Skeletal muscle tissue (tissue), 4 donors: ENCODE measurements around the gene TRIO. TPM values are rescaled to one million over a fixed set of nuclear protein-coding genes. Genes with fewer than 3 reads are reported as not detected.
A peak's percentile ranks its signal among the peaks of the same experiment; 100 is the strongest.

Source experiments
- H3K27ac ChIP-seq: one replicate; pipeline ENCODE4 v1.7.0; 2013; ENCODE audit warnings: mild to moderate bottlenecking, low read depth, low read length, inconsistent platforms
- H3K27me3 ChIP-seq, 3 donors: one replicate each; pipeline ENCODE4 v1.7.0; 2013; ENCODE audit warnings: low read length in 3 of 3; ENCODE audit not compliant: control insufficient read depth in 3 of 3, insufficient read depth in 3 of 3
- H3K36me3 ChIP-seq, 3 donors: one replicate each; pipeline ENCODE4 v1.7.0; 2013; ENCODE audit warnings: low read length in 3 of 3; ENCODE audit not compliant: control insufficient read depth in 3 of 3, insufficient read depth in 3 of 3
- H3K4me1 ChIP-seq, 3 donors: one replicate each; pipeline ENCODE4 v1.7.0; 2013; ENCODE audit warnings: low read length in 3 of 3, mild to moderate bottlenecking in 3 of 3; ENCODE audit not compliant: control insufficient read depth in 3 of 3, insufficient read depth in 3 of 3
- H3K4me3 ChIP-seq, 3 donors: one replicate each; pipeline ENCODE4 v1.7.0; 2013; ENCODE audit warnings: low read length in 3 of 3
- H3K9ac ChIP-seq, 3 donors: one replicate each; pipeline ENCODE4 v1.7.0; 2013; ENCODE audit warnings: low read length in 3 of 3, mild to moderate bottlenecking in 3 of 3, moderate library complexity in 2 of 3, low read depth in 1 of 3
- H3K9me3 ChIP-seq, 3 donors: one replicate each; pipeline ENCODE4 v1.7.0; 2013; ENCODE audit warnings: low read length in 3 of 3; ENCODE audit not compliant: control insufficient read depth in 3 of 3
- total RNA-seq: library from RNA; depleted of rRNA; stranded (reverse); fragments of >200 nt; gene quantifications from one replicate; pipeline ENCODE4 v1.2.3, GENCODE V29; 2014
- donor health status: Osteomylitis.

TRIO gene
- total RNA-seq, 1 donor from 2014 or later = 200 TPM

DNA sequence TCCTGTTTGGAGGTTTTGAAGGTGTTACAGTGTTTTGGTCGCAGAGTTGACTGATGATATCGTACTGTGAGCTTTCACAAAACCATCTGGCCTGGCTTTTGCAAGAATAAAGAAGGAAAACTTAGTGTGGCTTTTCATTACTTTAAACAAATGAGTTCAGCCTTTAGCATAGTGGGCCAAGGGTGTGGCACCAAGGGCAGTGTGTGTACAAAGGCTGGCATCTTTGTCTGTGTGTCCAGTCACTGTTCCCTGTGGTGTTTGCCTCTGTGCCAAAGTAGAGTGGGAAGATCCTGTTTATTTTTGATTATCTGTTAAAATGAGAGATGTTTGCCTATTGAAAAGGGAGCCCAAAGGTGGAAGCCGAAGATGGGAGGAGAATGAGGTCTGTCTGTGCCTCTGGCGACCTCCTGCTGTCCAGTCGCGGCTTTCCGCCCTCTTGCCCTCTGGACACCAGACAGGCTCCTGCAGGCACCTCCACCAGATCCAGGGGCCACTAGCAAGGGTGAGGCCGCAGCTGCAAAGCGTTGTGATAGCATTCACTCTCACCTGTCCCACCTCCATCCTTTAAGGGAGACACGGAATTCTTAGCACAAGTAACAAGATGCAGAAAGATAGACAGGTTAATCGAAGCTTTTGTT lies 113.7 kb downstream of the TRIO start:
- no peaks in the 10 kb centered on the region for H3K27me3 ChIP-seq
- no peak overlapping the region for H3K9ac ChIP-seq
- H3K4me3 ChIP-seq = no peak overlapping the region
- H3K27ac ChIP-seq = no peak overlapping the region
- peaks cover 18 to 35% (median 23%) of the 10 kb centered on the region in 3 donors for H3K4me1 ChIP-seq
- peaks cover 0 to 3% (median 0%) of the 10 kb centered on the region in 3 donors for H3K36me3 ChIP-seq
- H3K9me3 ChIP-seq = no peaks in the 10 kb centered on the region

DNA sequence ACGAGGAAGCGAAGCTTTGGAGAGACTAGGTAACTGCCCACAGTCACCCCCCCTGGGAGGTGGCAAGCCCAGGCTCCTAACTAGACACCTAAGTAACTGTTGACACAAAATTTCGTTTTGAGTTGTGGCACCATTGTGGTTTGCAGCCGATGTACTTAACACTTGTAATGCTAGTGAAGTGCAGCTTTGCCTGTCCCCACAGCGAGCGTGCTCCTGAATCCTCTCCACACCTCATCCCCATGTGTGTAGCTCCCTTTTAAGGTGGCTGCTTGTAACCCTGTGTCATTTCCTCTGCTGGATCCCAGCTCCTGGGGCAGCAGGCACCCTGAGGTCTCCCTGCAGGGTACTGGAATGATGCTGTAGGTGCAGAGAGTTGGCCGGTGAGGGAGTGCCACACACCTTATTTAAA lies 114.9 kb downstream of the TRIO start:
- H3K4me1 ChIP-seq = peaks cover 18 to 37% (median 19%) of the 10 kb centered on the region in 3 donors
- no peaks in the 10 kb centered on the region for H3K27me3 ChIP-seq
- no peaks in the 10 kb centered on the region for H3K9me3 ChIP-seq
- H3K36me3 ChIP-seq = peaks cover 0 to 3% (median 0%) of the 10 kb centered on the region in 3 donors
- H3K27ac ChIP-seq = no peak overlapping the region
- no peak overlapping the region for H3K4me3 ChIP-seq
- H3K9ac ChIP-seq = no peak overlapping the region

DNA sequence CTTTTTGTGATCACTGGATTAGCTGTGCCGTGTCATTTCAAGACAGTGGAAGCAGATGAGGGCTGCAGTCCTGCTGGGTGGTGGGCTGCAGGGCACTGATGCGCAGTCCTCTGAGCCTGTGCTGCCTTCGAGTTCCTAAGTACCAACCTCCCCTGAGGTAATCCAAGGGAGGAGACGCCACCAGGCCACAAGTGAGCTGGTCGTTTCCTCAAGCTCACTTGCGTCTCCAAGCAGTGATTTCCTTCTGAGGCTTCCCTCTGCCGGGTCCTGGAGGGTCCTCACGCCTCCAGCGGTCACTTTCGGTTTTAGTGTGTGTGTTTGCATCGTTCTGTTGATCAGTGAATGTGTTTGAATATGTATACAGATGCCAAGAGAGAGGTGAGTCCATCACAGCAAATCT lies 115.7 kb downstream of the TRIO start:
- H3K9ac ChIP-seq = no peak overlapping the region
- no peaks in the 10 kb centered on the region for H3K27me3 ChIP-seq
- H3K9me3 ChIP-seq = no peaks in the 10 kb centered on the region
- peaks cover 18 to 37% (median 22%) of the 10 kb centered on the region in 3 donors for H3K4me1 ChIP-seq
- peaks cover 0 to 3% (median 0%) of the 10 kb centered on the region in 3 donors for H3K36me3 ChIP-seq
- H3K4me3 ChIP-seq = no peak overlapping the region
- no peak overlapping the region for H3K27ac ChIP-seq

DNA sequence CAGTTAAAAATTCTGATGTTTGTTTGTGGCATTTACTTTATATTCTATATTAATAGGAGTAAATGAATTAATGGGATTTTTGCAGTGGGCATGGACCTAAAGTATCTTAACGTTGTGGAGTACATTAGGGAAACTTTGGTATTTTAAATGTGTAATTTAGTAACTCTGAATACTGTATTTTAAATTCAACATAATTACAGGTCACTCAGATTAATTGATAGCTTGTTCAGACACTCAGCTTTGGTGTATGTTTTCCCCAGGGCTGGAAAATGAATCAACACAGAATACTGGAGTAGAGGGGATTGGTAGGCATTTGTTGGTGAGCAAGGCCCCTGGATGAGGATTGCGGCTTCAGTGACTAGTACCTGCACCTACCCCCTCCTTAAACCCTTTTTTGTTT lies 117.5 kb downstream of the TRIO start:
- Histone ChIP-seq H3K27ac (no peak overlapping the region), H3K9me3 (no peaks in the 10 kb centered on the region), H3K4me3 (no peak overlapping the region), H3K27me3 (no peaks in the 10 kb centered on the region), H3K4me1 (peaks cover 20 to 45% (median 24%) of the 10 kb centered on the region in 3 donors), H3K36me3 (peaks cover 0 to 3% (median 0%) of the 10 kb centered on the region in 3 donors), H3K9ac (no peak overlapping the region)

DNA sequence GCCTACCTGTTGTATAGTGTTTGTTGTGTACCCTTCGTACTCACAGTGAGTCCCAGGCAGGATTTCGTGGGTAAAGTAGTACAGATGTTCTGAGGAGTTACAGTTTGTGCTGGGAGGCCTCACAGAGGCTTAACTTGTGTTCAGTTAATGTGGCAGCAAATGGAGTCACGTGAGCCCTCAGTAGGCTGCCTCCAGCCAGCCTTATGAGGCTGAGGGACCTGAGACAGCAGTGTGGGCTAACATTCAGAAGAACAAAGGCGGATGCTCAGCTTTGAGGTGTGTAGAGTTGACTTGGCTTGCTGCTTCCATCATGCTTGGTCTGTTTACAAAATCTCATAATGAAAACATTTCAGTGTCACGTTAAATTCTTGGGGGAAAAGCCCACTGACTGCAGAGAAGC lies 118.1 kb downstream of the TRIO start:
- Histone ChIP-seq H3K27me3 (no peaks in the 10 kb centered on the region), H3K9me3 (no peaks in the 10 kb centered on the region), H3K4me1 (peaks cover 20 to 41% (median 24%) of the 10 kb centered on the region in 3 donors), H3K4me3 (no peak overlapping the region), H3K36me3 (peaks cover 0 to 3% (median 0%) of the 10 kb centered on the region in 3 donors), H3K9ac (no peak overlapping the region), H3K27ac (no peak overlapping the region)

DNA sequence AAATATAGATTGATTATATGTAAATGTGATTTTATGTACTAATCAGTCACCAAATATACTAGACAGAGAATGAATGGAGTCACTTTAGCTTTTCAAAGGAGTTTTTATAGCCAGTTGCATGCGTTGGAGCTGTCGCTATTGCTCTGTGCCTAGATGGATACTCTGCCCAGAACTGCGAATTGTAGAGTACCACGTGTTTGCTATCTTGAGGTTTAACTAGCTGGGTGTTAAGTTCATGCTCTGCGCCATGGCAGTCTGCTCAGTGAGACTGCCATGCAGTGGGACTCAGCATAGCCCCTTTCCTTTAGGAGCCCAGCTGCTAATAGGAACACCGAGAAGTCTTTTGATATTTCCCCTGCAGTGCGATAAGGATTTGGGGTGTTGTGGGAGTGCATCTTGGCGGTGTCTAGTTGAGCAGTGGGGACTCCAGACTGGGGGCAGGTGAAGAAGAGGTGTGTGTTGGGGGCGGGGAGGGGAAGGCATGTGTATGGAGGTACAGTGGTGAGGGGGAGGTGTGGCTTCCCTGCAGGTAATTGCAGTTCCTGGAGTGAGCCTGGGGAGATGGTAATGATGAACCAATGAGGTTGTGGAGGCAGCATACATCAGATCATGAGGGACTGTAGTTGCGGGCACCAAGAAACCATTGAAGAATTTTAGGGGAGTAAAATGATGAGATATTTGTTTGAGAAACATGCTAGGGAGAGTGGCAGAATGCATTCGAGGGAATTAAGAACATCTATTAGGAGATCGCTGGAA lies 118.9 kb downstream of the TRIO start:
- H3K4me1 ChIP-seq = peaks cover 17 to 36% (median 22%) of the 10 kb centered on the region in 3 donors
- no peak overlapping the region for H3K4me3 ChIP-seq
- no peak overlapping the region for H3K9ac ChIP-seq
- no peak overlapping the region for H3K27ac ChIP-seq
- H3K27me3 ChIP-seq = no peaks in the 10 kb centered on the region
- H3K36me3 ChIP-seq = no peaks in the 10 kb centered on the region
- H3K9me3 ChIP-seq = no peaks in the 10 kb centered on the region

DNA sequence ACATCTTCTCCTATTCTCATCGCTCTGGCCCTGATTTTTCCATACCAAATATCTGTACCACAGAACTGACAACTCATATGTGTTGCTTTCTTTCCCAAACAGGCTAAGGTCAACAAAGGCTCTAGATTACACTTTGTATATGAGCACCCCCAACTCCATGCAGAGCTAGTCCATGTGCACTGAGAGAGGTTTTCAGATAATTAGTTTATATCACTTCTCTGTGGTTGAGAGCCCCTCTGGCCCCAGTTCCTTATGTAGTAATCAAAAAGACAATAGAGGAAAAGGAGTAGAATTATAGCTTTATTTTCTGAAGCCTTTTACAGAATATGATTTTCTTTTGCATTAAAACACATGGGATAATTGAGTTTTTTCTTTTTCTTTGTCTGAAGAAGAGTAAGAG lies 120.0 kb downstream of the TRIO start:
- Histone ChIP-seq H3K9ac (no peak overlapping the region), H3K4me3 (no peak overlapping the region), H3K27ac (no peak overlapping the region), H3K36me3 (no peaks in the 10 kb centered on the region), H3K27me3 (no peaks in the 10 kb centered on the region), H3K4me1 (peaks cover 16 to 33% (median 17%) of the 10 kb centered on the region in 3 donors), H3K9me3 (no peaks in the 10 kb centered on the region)

DNA sequence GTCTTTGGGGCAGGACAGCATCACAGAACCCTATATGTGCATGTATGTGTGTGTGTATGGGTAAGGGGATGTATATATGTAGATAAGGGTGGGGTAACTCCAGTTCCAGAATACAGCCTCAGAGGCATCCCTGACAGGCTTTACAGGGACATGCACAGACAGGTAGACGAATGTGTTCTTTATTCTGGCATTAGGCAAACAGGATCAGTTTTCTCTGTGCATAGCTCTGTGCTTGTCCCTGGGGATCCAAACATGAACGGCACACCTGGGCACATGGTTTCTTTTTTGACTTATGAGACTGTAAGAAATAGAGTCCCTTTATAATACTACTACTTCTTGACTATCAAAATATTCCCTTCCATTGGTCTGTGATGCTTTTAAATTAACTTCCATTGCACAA lies 120.6 kb downstream of the TRIO start:
- Histone ChIP-seq H3K4me3 (no peak overlapping the region), H3K9me3 (no peaks in the 10 kb centered on the region), H3K36me3 (no peaks in the 10 kb centered on the region), H3K9ac (no peak overlapping the region), H3K27ac (no peak overlapping the region), H3K4me1 (peaks cover 17 to 33% (median 17%) of the 10 kb centered on the region in 3 donors), H3K27me3 (no peaks in the 10 kb centered on the region)

DNA sequence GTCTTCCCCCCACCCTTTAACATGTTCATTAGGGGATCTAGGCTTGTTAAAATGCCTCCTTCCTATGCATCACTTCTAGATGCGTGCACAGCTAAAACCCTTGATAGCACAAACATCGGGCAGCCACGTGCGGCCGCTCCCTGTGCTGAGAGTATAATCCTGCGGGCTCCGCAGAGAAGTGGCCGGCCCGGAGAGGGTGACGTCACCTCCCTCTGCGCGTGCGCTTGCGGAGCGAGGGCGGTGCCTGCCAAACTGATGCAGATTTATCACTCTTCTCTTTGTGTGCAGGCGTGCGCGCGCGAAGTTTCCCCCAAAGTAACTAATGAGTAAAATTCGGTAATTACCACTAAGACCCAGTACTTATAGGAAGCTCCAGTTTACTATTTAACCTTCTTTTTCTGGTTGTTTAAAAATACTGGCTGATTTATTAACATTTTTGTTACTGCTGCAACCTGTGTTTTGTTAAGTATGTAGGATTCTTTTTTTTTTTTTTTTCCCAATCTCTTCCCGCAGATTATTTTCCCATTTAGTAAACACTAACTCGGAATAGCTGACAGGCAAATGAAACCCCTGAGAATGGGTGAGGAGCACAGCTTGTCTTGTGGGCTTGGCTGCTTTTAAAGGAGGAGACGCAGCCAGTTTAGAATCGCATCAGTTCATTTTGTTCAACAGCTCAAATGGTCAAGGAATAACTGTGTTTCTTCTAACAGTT lies 121.6 kb downstream of the TRIO start:
- peak overlapping the region; percentile 15 to 54 (median 44) for H3K4me3 ChIP-seq
- peaks cover 23 to 39% (median 27%) of the 10 kb centered on the region in 3 donors for H3K4me1 ChIP-seq
- H3K36me3 ChIP-seq = no peaks in the 10 kb centered on the region
- H3K27me3 ChIP-seq = no peaks in the 10 kb centered on the region
- H3K9me3 ChIP-seq = no peaks in the 10 kb centered on the region
- no peak overlapping the region for H3K27ac ChIP-seq
- H3K9ac ChIP-seq = peak overlapping the region in 2 of 3 donors; percentile 4 to 34

DNA sequence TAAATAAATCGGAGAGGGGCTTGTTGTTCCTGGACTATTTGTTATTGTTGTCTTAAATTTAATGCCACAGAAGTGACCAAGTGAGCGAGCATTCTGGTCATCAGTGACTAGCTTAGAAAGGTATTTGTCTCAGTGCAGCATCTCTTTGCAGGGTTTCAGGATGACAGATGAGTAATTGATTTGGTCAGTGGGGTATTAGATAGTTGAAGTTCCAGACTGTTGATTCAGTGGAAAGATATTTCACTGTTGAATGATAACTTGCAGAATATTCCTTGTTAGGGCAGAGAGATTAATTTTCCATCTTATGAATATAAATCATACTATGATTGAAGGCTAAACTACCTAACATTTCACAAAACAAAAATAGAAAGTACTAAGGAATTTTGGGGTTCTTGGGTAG lies 122.4 kb downstream of the TRIO start:
- no peak overlapping the region for H3K9ac ChIP-seq
- peaks cover 28 to 44% (median 35%) of the 10 kb centered on the region in 3 donors for H3K4me1 ChIP-seq
- no peaks in the 10 kb centered on the region for H3K9me3 ChIP-seq
- H3K4me3 ChIP-seq = no peak overlapping the region
- H3K27me3 ChIP-seq = no peaks in the 10 kb centered on the region
- H3K36me3 ChIP-seq = no peaks in the 10 kb centered on the region
- H3K27ac ChIP-seq = no peak overlapping the region
